IPS-18a (cell line): ENCODE results near the gene SMIM8.

Experiments used
- H3K27ac ChIP-seq: one replicate; pipeline ENCODE4 v1.5.1; 2013; ENCODE audit warnings: low read length
- H3K27me3 ChIP-seq: one replicate; pipeline ENCODE4 v1.6.1; 2013; ENCODE audit warnings: mild to moderate bottlenecking, low read length; ENCODE audit not compliant: control insufficient read depth, insufficient read depth
- H3K36me3 ChIP-seq: one replicate; pipeline ENCODE4 v1.6.1; 2013; ENCODE audit warnings: low read depth, low read length; ENCODE audit not compliant: control insufficient read depth
- H3K4me1 ChIP-seq: one replicate; pipeline ENCODE4 v1.6.1; 2013; ENCODE audit warnings: low read depth, low read length; ENCODE audit not compliant: control insufficient read depth
- H3K4me3 ChIP-seq: one replicate; pipeline ENCODE4 v1.5.1; 2013; ENCODE audit warnings: low read length
- H3K9ac ChIP-seq: one replicate; pipeline ENCODE4 v1.6.1; 2013; ENCODE audit warnings: mild to moderate bottlenecking, low read length, moderate library complexity
- H3K9me3 ChIP-seq: one replicate; pipeline ENCODE4 v1.6.1; 2013; ENCODE audit warnings: low read depth, low read length; ENCODE audit not compliant: control insufficient read depth

The SMIM8 gene

DNA sequence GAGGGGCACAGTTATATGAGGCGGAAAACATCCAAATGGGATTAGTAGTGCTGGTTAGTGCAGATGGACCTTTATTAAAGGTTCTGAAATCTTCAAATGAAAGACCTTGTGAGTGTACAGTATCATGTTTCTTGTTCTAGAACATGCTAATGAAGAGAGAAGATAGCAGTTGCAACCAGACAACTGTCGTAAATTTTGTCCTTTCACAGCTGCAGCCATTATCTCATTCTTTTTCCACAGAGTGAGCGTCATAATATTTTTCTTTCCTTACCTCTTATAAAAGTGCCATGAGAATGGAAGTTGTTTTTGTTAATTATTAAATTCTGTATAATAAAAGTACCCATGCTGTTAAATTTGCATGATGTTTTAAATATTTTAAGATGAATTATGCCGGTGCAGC, 17.8 kb downstream of the SMIM8 start:
- Histone ChIP-seq H3K27ac (no peak overlapping the region), H3K4me3 (no peak overlapping the region), H3K4me1 (peaks cover 7% of the 10 kb centered on the region), H3K9ac (no peak overlapping the region), H3K27me3 (no peaks in the 10 kb centered on the region), H3K9me3 (no peaks in the 10 kb centered on the region), H3K36me3 (no peaks in the 10 kb centered on the region)

DNA sequence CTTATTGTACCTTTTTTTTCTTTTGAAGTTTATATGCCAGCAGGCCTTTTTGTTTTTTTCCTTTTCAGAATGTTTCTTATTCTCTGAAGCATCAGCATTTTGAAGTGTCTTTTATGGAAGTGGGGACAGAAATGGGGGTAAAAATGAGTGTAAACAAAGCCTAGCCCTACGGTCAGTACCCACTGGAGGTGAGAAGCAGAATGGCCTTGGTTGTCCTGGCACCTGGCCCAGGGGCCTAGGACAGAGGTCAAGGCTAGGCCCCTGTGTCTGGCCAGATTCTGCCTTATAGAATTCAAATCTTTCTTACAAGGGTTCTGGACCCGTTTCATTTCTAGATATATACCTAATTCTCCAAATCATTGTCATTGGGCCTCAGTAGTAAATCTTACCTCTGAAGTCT, 18.8 kb downstream of the SMIM8 start:
- Histone ChIP-seq H3K27ac (no peak overlapping the region), H3K4me3 (no peak overlapping the region), H3K27me3 (no peaks in the 10 kb centered on the region), H3K36me3 (no peaks in the 10 kb centered on the region), H3K4me1 (peaks cover 5% of the 10 kb centered on the region), H3K9ac (no peak overlapping the region), H3K9me3 (no peaks in the 10 kb centered on the region)

DNA sequence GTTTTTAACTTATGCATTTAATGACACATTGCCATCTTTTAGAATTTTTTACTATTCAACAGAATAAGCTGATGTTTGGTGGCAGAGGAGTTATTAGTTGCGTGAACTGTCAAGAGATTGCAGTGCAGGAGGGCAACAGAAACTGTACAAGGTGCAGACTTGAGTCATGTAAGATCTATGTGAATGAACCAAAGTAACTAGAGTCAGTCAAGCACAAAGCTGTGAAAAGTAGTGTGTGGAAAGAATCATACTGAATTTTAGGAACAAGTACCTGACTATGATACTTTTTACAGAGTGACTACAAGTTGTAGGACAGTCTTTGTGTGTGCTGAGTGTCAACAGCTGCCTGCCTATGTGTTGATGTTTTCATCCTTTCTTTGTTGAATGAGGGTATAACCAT, 19.5 kb downstream of the SMIM8 start:
- Histone ChIP-seq H3K9ac (no peak overlapping the region), H3K27ac (no peak overlapping the region), H3K4me3 (no peak overlapping the region), H3K36me3 (no peaks in the 10 kb centered on the region), H3K4me1 (no peaks in the 10 kb centered on the region), H3K27me3 (no peaks in the 10 kb centered on the region), H3K9me3 (no peaks in the 10 kb centered on the region)

GRCh38 chr6:87342829-87343228, 20.4 kb downstream of the SMIM8 start:
- no peak overlapping the region for H3K27ac ChIP-seq
- H3K27me3 ChIP-seq = no peaks in the 10 kb centered on the region
- no peaks in the 10 kb centered on the region for H3K9me3 ChIP-seq
- no peaks in the 10 kb centered on the region for H3K36me3 ChIP-seq
- H3K4me3 ChIP-seq = no peak overlapping the region
- H3K9ac ChIP-seq = no peak overlapping the region
- no peaks in the 10 kb centered on the region for H3K4me1 ChIP-seq

DNA sequence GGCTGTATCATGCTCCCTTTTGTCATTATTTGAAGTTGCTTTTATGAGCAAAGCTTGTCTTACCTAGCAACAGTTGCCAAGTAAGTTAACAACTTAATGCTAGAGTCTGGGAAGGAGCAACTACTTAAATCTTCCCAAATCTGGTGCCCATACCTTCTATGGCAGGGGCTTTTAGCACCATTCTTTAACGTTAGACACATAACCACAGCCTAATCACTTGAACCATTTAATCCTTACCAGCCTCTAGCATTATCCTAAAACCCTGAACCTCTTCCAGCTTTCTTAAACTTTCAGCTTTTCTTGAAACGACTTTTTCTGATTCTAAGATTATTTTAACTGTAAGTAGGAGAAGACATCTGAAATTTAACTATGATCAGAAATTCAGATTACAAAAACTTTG, 22.3 kb downstream of the SMIM8 start, which contains the start of gene C6orf163:
TSS of gene C6orf163 (plus strand) at position 83 of the 400 bp plus-strand sequence. CDS start at position 370, 287 bp downstream.
- H3K9me3 ChIP-seq = no peaks in the 10 kb centered on the region

DNA sequence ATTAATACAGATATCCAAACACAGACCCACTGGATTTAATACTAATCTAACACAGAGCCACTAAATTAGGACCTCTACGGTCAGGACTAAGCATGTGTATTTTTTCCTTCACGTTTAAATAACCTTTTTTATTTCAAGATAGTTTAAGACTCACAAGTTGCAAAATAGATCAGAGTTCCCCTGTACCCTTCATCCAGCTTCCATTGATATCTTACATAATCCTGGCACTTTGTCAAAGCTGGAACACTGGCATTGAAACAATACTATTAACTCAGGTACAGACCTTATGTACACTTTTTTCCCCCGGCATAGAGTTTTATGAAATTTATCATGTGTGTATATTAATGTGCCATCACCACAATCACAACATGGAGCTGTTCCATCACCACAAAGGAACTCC, 24.3 kb downstream of the SMIM8 start:
- Histone ChIP-seq H3K27ac (no peak overlapping the region), H3K27me3 (no peaks in the 10 kb centered on the region), H3K36me3 (no peaks in the 10 kb centered on the region), H3K9me3 (no peaks in the 10 kb centered on the region), H3K9ac (no peak overlapping the region), H3K4me1 (no peaks in the 10 kb centered on the region), H3K4me3 (no peak overlapping the region)

More for the DNA sequence above, 22.3 kb downstream of the SMIM8 start, which contains the start of gene C6orf163:
- H3K4me1 ChIP-seq = no peaks in the 10 kb centered on the region
- no peak within 1 kb of the TSS for H3K4me3 ChIP-seq
- H3K36me3 ChIP-seq = no peaks in the 10 kb centered on the region
- H3K27me3 ChIP-seq = no peaks in the 10 kb centered on the region
- no peak within 1 kb of the TSS for H3K9ac ChIP-seq
- no peak within 1 kb of the TSS for H3K27ac ChIP-seq

DNA sequence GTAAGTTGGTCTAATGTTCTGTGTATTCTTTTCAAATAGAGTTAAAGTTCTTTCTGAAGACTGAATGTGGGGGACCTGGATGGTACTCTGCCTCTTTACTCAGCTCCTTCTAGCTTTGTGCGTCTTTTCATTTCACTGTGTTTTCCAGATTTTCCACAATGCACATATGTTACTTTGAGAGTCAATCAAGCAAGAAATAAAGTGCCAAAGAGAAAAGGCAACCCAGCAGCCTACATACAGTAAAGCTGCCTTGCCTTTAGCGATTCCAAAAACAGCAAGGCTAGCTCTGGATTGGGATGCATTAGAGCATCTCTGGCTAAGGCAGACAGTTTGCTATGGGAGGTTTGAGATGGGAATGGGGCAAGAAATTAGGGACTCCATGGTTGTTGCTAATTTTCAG, 27.5 kb downstream of the SMIM8 start:
- Histone ChIP-seq H3K27me3 (no peaks in the 10 kb centered on the region), H3K4me1 (no peaks in the 10 kb centered on the region), H3K4me3 (no peak overlapping the region), H3K36me3 (no peaks in the 10 kb centered on the region), H3K27ac (no peak overlapping the region), H3K9me3 (no peaks in the 10 kb centered on the region), H3K9ac (no peak overlapping the region)

DNA sequence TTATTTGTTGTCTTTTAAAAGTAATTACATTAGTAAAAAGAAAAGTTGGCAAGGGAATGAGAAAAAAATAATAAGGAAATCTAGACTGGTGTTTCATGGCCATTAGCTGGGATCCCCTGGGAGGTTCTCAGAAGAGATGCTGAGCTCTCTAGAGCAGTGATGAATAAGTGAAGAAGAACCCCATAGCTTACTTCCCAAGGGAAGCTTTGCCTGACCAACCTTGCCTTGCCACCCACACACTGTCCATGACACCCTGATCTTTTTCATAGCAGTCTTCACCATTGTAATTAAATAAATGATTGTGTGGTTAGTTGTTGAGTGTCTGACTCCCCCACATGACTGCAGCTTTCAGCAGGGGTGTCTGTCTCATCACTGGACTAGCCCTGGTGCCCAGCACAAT, 28.1 kb downstream of the SMIM8 start:
- H3K27me3 ChIP-seq = no peaks in the 10 kb centered on the region
- H3K4me1 ChIP-seq = no peaks in the 10 kb centered on the region
- H3K9me3 ChIP-seq = no peaks in the 10 kb centered on the region
- no peaks in the 10 kb centered on the region for H3K36me3 ChIP-seq
- no peak overlapping the region for H3K27ac ChIP-seq
- no peak overlapping the region for H3K9ac ChIP-seq
- no peak overlapping the region for H3K4me3 ChIP-seq

DNA sequence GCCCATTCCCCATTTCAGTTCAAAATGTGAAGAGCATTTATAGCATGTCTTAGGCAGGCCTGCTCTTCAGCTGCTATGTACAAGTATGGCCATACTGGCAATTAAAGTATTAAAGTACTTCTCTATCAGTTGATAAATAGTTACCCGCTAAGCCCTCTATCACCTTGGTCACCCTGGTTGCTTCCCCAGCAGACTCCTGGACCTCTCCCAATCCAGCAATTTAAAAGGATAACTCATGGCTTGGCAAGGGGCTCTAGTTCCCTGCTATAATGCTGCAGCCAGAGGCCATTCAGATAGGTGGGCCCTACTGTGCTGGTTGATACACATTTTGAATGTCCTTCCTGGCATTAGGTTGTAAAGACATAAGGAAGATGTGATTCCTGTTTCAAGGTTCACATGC, 29.2 kb downstream of the SMIM8 start:
- H3K27me3 ChIP-seq = no peaks in the 10 kb centered on the region
- no peak overlapping the region for H3K4me3 ChIP-seq
- no peak overlapping the region for H3K9ac ChIP-seq
- H3K36me3 ChIP-seq = no peaks in the 10 kb centered on the region
- H3K27ac ChIP-seq = no peak overlapping the region
- no peaks in the 10 kb centered on the region for H3K9me3 ChIP-seq
- H3K4me1 ChIP-seq = no peaks in the 10 kb centered on the region

GRCh38 chr6:87356181-87356580, 33.8 kb downstream of the SMIM8 start:
- H3K27me3 ChIP-seq = no peaks in the 10 kb centered on the region
- no peak overlapping the region for H3K27ac ChIP-seq
- no peak overlapping the region for H3K9ac ChIP-seq
- H3K4me3 ChIP-seq = no peak overlapping the region
- H3K9me3 ChIP-seq = no peaks in the 10 kb centered on the region
- no peaks in the 10 kb centered on the region for H3K4me1 ChIP-seq
- H3K36me3 ChIP-seq = no peaks in the 10 kb centered on the region

- no peaks in the 10 kb centered on the region for H3K27me3 ChIP-seq
- H3K9me3 ChIP-seq = no peaks in the 10 kb centered on the region
- H3K27ac ChIP-seq = no peak overlapping the region
- H3K9ac ChIP-seq = no peak overlapping the region
- H3K4me3 ChIP-seq = no peak overlapping the region
- H3K36me3 ChIP-seq = no peaks in the 10 kb centered on the region
- no peaks in the 10 kb centered on the region for H3K4me1 ChIP-seq
Observed at GRCh38 chr6:87357479-87358196, 35.2 kb downstream of the SMIM8 start.

DNA sequence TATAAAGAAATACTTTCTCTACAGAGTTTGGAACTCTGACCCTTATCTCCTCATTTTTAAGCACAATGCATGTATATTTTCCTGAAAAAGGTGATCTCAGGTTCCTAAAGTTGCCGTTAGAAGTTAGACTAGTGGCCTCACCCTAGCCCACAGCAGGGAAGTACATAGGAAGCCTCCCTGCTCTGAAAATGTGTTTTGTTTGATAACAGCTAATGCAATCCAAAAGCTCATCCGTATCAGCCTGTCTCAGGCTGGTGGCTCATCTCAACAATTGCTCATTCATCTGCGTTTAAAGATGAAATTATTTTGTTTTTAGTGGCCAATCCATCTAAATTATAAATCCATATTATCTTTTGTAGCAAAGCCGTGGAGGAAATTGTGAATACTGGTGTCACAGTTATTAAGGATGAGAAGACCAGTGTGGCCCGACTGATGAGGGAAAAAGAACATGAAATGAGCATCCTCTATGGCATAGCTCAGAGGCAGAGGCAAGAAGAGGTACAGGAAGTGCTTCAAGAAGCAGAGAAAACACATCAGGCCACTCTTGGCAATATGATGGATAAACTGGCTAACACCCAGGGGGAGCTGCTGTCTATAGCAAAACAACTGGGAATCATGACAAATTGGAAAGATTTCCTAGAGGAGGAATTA, 42.3 kb downstream of the SMIM8 start:
- H3K27ac ChIP-seq = no peak overlapping the region
- H3K9me3 ChIP-seq = no peaks in the 10 kb centered on the region
- no peaks in the 10 kb centered on the region for H3K27me3 ChIP-seq
- H3K4me3 ChIP-seq = no peak overlapping the region
- no peaks in the 10 kb centered on the region for H3K36me3 ChIP-seq
- no peaks in the 10 kb centered on the region for H3K4me1 ChIP-seq
- H3K9ac ChIP-seq = no peak overlapping the region
